Measurements from ENCODE around the gene GNPNAT1.

GRCh38 chr14:52789118-52789517 lies 2.3 kb downstream of the GNPNAT1 start:
- no peak for TF ChIP-seq POLR2AphosphoS5 (IDR thresholded peaks at IDR 0.05; ENCODE audit: insufficient read depth in 1 of 2, low read depth in 1 of 2)
- no peak for TF ChIP-seq POLR2A (IDR thresholded peaks at IDR 0.05)
- TF ChIP-seq CTCF (IDR thresholded peaks at IDR 0.05): no peak
